Putamen (tissue), 1 donor: ENCODE measurements around the gene TPH1.

Experiments used
- DNase-seq: peaks from one replicate; pipeline ENCODE4 v3.0.0-alpha.2; 2016; ENCODE audit warnings: low spot score

TPH1 gene

GRCh38 chr11:18046116-18046777, at the start of gene TPH1:
Gene TPH1, minus strand, starts transcription at chr11:18046269. Its CDS starts 5,507 bp downstream, at chr11:18040762.
- DNase-seq = no peak

GRCh38 chr11:18093959-18094358, 47.9 kb upstream of the TPH1 start:
- DNase-seq = no peak

- no peak for DNase-seq
Observed at GRCh38 chr11:18091731-18092130, 45.7 kb upstream of the TPH1 start.

- no peak for DNase-seq
Observed at GRCh38 chr11:18088966-18089365, 42.9 kb upstream of the TPH1 start.

- no peak for DNase-seq
Observed at GRCh38 chr11:18088366-18088765, 42.3 kb upstream of the TPH1 start.

- no peak for DNase-seq
Observed at GRCh38 chr11:18081551-18081950, 35.5 kb upstream of the TPH1 start.

- no peak for DNase-seq
Observed at GRCh38 chr11:18080451-18080850, 34.4 kb upstream of the TPH1 start.

GRCh38 chr11:18078909-18079308, 32.8 kb upstream of the TPH1 start:
- no peak for DNase-seq

GRCh38 chr11:18075444-18075843, 29.4 kb upstream of the TPH1 start:
- DNase-seq = no peak

GRCh38 chr11:18071098-18071705, 25.1 kb upstream of the TPH1 start:
- DNase-seq = no peak

GRCh38 chr11:18067372-18067771, 21.3 kb upstream of the TPH1 start:
- DNase-seq = no peak

- DNase-seq = no peak
Observed at GRCh38 chr11:18066626-18067025, 20.6 kb upstream of the TPH1 start.

GRCh38 chr11:18065572-18065971, 19.5 kb upstream of the TPH1 start:
- no peak for DNase-seq

- DNase-seq = no peak
Observed at GRCh38 chr11:18064450-18065054, 18.5 kb upstream of the TPH1 start.

- DNase-seq = no peak
Observed at GRCh38 chr11:18063862-18064434, 17.9 kb upstream of the TPH1 start.

- no peak for DNase-seq
Observed at GRCh38 chr11:18063125-18063524, 17.1 kb upstream of the TPH1 start.

- DNase-seq = no peak
Observed at GRCh38 chr11:18061351-18061750, 15.3 kb upstream of the TPH1 start.

GRCh38 chr11:18056561-18057181, 10.6 kb upstream of the TPH1 start:
- no peak for DNase-seq

- DNase-seq = no peak
Observed at GRCh38 chr11:18054511-18055103, 8.5 kb upstream of the TPH1 start.

- no peak for DNase-seq
Observed at GRCh38 chr11:18050848-18051247, 4.8 kb upstream of the TPH1 start.

GRCh38 chr11:18036456-18036855, 9.6 kb downstream of the TPH1 start:
- no peak for DNase-seq

- DNase-seq = no peak
Observed at GRCh38 chr11:18027475-18027874, 18.6 kb downstream of the TPH1 start.
